PC-9 (cell line): ENCODE data around the gene SLC16A9.

ENCODE experiments used
- CTCF ChIP-seq: fragments of 200-600 bp; sonication (generic); conservative IDR thresholded peaks from 2 replicates; pipeline ENCODE4 v1.6.1; 2017; ENCODE audit warnings: mixed run types, antibody characterized with exemption, mild to moderate bottlenecking, moderate library complexity
- EZH2 ChIP-seq: fragments of 200-600 bp; sonication (generic); IDR thresholded peaks from 2 replicates; pipeline ENCODE4 v1.8.0; 2017; ENCODE audit warnings: antibody characterized with exemption, low read depth

- TF ChIP-seq EZH2 = no peak
- TF ChIP-seq CTCF = no peak
These were observed 29.5 kb downstream of the SLC16A9 start for GRCh38 chr10:59680199-59680598.
